HG02642 (cell line): ENCODE results near the gene SPRY1.
A peak's percentile ranks its signal among the peaks of the same experiment; 100 is the strongest.

ENCODE experiments used
- ATAC-seq: cut with Tn5 transposase; IDR thresholded peaks from one replicate; pipeline ENCODE4 v1.9.1; 2021; ENCODE audit warnings: mild to moderate bottlenecking; ENCODE audit not compliant: unreplicated experiment, poor library complexity

SPRY1 gene

GRCh38 chr4:123406872-123407271 is 10.3 kb downstream of the SPRY1 start:
- ATAC-seq = no peak

DNA sequence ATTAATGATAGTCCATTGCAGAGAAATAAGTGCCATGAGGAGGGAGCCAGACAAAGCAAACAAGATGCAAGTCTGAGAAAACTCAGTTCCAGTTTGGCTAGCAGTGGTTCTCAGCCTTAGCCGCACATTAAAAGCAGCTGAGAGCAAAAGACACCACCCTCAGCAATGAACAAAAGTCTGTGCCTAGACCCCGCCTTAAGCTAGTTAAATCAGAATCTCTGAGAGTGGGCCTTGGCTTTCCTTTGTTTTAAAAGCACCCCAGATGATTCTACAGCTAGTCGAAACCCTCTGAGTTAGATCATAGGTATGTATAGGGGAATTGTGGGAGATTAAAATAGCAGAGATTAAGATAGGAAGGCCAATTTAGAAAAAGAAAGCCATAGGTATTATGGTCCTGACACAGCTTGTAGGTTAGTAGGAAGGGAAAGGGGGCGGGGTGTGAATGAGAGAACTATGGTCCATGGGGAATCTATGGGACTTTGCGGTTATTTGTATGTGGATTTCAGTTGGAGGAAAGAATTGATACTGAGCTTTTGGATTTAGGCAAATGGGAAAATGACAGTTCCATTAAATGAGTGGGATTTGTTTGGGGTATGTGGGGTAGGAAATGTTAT is 12.0 kb downstream of the SPRY1 start:
- no peak for ATAC-seq

DNA sequence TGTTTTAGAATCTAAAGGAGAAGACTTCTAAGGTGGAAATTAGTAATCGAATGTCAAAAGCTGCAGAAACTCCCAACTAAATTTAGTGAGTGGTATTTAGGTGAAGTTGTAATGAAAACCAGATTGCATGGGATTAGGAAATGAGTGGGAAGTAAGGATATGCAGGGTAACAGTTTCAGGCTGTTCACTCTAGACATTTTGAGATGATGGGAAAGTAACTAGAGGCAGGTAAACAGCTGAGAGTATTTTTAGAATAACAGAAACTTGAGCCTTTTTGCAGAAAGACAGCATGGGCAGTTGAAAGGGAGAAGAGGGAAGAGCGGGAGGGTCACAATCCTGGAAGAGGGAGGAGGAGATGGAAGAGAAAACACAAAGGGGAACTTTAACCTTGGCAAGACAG is 12.7 kb downstream of the SPRY1 start:
- ATAC-seq = no peak

DNA sequence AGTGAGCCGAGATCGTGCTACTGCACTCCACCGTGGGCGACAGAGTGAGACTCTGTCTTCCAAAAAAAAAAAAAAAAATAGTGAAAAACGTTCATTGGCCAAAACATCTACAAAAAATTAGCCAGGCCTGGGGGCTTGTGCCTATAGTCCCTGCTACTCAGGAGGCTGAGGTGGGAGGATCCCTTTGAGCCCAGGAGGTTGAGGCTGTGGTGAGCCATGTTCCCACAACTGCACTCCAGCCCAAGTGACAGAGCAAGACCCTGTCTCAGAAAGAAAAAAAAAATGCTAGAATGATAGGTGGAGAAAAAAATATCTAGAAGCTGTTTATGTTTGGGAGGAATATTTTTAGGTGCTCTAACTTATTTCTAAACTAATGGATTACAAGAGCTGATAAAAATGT is 14.9 kb downstream of the SPRY1 start:
- no peak for ATAC-seq

GRCh38 chr4:123412091-123412505 is 15.5 kb downstream of the SPRY1 start:
- ATAC-seq = peak; percentile 79

DNA sequence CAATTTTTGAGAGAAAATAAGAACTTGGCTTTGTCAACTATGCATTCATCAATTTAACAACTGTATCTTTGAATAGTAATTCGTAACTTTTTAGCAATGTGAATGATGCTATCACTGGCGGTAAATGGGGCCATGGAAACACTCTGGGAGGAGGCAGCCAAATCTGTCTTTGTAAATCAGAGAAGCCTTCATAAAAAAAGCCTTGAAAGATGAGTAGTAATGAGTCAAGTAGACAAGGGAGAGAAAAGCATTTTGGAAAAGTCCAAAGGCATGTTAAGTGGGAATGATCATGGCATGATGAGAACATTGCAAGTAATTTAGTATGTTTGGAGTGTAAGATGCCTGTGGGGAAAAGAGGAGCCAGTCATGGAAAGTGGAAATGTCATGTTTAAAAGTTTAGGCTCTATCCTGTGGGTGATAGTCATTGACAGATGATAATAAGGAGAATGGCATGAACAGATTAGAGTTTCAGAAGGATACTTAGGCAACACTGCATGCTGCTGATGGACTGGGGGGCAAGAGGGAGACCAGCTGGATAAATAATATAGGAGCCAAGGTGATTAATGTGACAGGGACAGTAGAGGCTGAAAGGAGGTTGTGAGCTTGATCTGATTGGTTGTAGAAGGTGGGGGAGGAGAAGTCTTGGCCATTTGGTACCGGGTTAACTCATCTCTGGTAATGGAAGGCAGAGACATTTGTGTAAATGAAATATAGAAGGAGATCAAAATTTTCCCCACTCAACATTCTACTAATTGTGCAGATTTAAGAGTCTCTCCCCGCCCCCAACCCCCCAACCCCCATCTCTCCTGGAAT is 16.3 kb downstream of the SPRY1 start:
- ATAC-seq = no peak

GRCh38 chr4:123415576-123415975 is 19.0 kb downstream of the SPRY1 start:
- ATAC-seq = no peak

GRCh38 chr4:123415977-123416376 is 19.4 kb downstream of the SPRY1 start:
- ATAC-seq = peak; percentile 32

GRCh38 chr4:123417813-123418212 is 21.2 kb downstream of the SPRY1 start:
- no peak for ATAC-seq

DNA sequence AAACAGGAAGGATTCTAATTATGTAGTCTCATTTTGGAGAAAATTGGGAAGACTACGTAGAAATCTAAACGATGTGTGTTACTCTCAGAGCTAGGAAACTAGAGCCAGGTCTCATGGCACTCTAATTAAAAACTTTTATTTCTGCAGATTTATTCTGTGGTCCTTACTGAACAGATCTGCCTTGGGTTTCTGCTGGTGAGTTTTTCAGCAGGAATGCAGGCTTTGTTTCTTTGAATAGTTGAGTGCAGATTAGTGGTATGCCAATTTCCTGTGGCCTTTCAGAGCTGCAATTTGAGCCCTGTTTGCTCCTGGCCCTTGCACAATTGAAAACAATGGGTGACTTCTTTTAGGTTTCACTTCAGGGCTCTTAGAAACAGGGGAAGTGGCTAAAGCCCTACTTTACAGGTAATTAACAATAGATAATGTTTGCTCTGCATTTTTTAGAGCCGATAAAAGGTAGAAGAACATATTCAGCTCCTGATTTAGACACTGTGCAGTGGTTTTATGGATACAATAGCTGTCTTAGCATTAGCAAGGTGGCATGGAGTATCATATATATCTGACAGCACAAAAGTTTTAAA is 21.8 kb downstream of the SPRY1 start:
- ATAC-seq = peak; percentile 77

DNA sequence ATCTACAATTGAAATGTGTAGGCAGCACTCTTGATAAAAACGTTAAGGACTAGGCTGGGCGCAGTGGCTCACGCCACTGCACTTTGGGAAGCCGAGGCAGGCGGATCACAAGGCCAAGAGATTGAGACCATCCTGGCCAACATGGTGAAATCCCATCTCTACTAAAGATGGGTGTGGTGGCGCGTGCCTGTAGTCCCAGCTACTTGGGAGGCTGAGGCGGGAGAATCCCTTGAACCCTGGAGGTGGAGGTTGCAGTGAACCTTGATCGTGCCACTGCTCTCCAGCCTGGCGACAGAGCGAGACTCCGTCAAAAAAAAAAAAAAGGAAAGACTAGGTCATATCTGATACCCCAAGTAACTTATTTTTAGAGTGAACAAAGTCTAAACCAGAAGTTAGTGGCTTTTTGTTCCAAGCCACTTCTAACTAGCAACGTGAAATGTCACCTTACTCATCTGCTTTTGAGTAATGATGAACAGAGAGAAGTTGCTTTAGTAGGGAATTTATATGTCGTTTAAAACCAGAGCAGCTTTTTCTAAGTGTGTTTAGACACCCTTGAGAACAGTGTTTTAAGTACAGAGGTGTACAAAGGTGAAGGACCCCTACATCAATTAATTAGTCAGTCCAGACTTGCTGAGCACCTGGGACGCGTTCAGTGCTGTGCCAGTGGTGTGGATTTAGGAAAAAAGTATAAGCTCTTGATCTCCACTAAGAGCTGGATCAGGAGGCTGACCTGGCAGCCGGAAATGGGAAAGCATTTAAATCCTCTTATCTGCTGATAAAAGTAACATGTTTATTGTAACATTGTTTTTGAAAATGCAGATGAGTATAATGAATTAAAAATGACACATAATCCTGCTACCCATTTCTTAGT is 23.5 kb downstream of the SPRY1 start:
- ATAC-seq = no peak

GRCh38 chr4:123421227-123421936 is 24.8 kb downstream of the SPRY1 start:
- no peak for ATAC-seq

DNA sequence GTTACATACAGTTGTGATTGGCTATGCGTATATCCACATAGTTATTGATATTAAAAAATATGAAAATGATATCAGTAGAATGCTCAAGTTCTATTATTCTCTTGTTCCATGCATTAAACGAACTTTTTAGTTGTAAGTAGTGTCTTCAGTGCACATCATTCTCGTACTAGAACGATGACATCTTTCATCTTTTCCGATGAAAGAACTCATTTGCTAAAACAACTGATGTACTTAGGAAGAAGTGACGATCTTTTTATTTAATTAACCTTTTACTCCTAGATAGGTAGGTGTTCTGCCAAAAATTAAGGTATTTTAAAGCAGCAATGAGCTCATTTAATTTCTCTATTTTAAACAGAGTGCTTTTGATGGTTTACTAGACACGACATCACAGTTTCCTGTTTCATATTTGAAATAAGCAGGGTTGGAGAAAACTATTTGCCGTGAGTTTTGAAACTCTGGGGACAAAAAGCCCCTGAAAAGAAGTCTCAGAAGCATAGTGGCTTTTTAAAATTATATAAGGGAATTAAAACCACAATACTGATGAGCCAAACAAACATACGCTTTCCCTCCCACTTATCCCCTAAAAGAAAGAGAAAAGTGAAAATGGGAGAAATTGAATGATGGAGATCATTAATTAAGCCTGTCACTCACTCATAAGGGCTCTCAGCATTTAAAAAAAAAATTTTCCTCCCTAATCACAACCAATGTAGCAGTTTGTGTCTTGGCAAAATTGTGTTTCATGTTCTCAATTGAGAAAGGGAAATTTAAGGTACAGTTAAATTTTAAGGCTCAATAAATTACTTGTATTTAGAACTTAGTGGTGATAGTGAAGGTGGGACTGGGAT is 25.6 kb downstream of the SPRY1 start:
- no peak for ATAC-seq

DNA sequence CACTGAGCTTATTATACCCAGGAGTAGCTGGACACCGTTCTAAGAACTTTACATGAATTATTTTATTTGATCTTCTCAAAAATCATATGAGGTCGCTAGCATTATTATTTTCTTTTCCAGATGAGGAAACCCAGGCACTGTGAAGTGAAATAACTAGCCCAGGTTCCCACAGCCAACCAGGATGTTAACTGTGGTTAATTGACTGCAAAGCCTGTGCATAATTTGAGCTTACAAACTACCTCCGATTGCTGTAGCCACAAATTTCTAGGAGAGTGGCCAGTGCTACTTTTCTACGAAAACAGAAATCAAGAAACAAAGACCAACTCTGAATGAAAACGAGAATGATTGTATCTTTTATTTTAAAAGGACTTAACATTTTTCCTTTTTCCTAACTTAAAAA is 27.2 kb downstream of the SPRY1 start:
- no peak for ATAC-seq

DNA sequence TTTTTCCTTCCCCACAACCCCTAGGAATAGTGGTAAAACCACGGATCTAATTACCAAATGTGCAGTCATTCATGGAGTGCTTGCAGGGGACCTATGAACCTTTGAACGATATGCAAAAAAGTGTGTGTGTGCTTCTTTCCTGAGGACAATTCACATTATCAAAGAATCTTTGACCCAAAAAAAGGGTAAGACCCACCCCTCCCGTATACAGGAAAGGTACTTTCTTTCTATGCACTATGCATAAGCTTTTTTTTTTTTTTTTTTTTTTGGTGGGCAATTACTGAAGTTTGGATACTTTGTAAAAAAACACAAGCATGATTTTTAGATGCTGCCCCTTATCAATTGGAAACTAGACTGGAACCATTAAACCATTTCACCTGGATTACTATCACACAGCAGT is 31.4 kb downstream of the SPRY1 start:
- ATAC-seq = no peak

- no peak for ATAC-seq
Measured at GRCh38 chr4:123430031-123430430, 33.4 kb downstream of the SPRY1 start.

DNA sequence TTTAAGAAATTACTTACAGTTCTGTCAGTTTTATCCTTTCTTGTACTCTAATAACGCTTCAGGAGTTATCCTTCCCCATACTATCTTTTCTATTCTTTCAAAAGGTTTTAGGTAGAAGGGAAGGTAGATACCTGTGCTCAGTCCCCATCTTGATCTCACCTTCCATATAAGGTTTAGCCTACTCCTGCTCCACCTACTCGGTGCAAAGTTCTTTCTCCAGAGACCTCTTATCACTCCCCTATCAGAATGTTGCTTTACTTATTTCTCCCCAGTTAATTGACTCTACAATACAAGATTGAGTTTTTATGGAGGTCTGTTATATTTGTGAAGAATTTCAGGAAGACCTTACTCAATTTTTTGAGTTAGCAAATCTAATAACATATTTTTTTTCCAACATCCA is 33.9 kb downstream of the SPRY1 start:
- ATAC-seq = no peak

- no peak for ATAC-seq
Measured at GRCh38 chr4:123433573-123433972, 37.0 kb downstream of the SPRY1 start.

- ATAC-seq = no peak
Measured at GRCh38 chr4:123433976-123434375, 37.4 kb downstream of the SPRY1 start.
